Measurements from ENCODE around the gene MKRN2OS. TPM values are rescaled to one million over a fixed set of nuclear protein-coding genes. Genes with fewer than 3 reads are reported as not detected.

The MKRN2OS gene
- total RNA-seq, 1 donor from 2014 or later, result not detected

- Histone ChIP-seq H3K9me3 (no peaks in the 10 kb centered on the region), H3K27ac (no peak overlapping the region), H3K27me3 (no peaks in the 10 kb centered on the region), H3K4me3 (no peak overlapping the region), H3K4me1 (peaks cover 6 to 16% of the 10 kb centered on the region in 2 donors), H3K36me3 (peaks cover 10 to 28% of the 10 kb centered on the region in 2 donors)
- no peak for DNase-seq (ENCODE audit: low spot score in 2 of 2)
- intact Hi-C loops (cut with DNase I), result no loop called here
- TF ChIP-seq CTCF (IDR thresholded peaks at IDR 0.05), result no peak
Observed at GRCh38 chr3:12506201-12506709, 39.0 kb downstream of the MKRN2OS start.

- no peak overlapping the region for H3K4me3 ChIP-seq
- H3K27ac ChIP-seq, result no peak overlapping the region
- peaks cover 0 to 3% of the 10 kb centered on the region in 2 donors for H3K4me1 ChIP-seq
- peaks cover 24 to 45% of the 10 kb centered on the region in 2 donors for H3K36me3 ChIP-seq
- intact Hi-C loops (cut with DNase I), result no loop called here
- no peaks in the 10 kb centered on the region for H3K9me3 ChIP-seq
- no peak for TF ChIP-seq CTCF (IDR thresholded peaks at IDR 0.05)
- H3K27me3 ChIP-seq, result no peaks in the 10 kb centered on the region
- DNase-seq (ENCODE audit: low spot score in 2 of 2), result no peak
Observed at GRCh38 chr3:12503126-12503957, 42.0 kb downstream of the MKRN2OS start.

- Histone ChIP-seq H3K9me3 (no peaks in the 10 kb centered on the region), H3K27me3 (no peaks in the 10 kb centered on the region), H3K4me1 (no peaks in the 10 kb centered on the region), H3K27ac (no peak overlapping the region), H3K4me3 (no peak overlapping the region), H3K36me3 (peaks cover 31 to 60% of the 10 kb centered on the region in 2 donors)
- intact Hi-C loops (cut with DNase I), result no loop called here
- no peak for TF ChIP-seq CTCF (IDR thresholded peaks at IDR 0.05)
- DNase-seq (ENCODE audit: low spot score in 2 of 2), result no peak
Observed at GRCh38 chr3:12501360-12502020, 43.8 kb downstream of the MKRN2OS start.

- intact Hi-C loops (cut with DNase I), result no loop called here
- H3K4me1 ChIP-seq, result no peaks in the 10 kb centered on the region
Observed at GRCh38 chr3:12499474-12499873, 45.8 kb downstream of the MKRN2OS start.

GRCh38 chr3:12496453-12496761 lies 48.9 kb downstream of the MKRN2OS start:
- no peak overlapping the region for H3K27ac ChIP-seq
- intact Hi-C loops (cut with DNase I), result no loop called here
- TF ChIP-seq CTCF (IDR thresholded peaks at IDR 0.05), result no peak
- H3K4me1 ChIP-seq, result no peaks in the 10 kb centered on the region
- DNase-seq (ENCODE audit: low spot score in 2 of 2), result no peak
- peaks cover 30 to 64% of the 10 kb centered on the region in 2 donors for H3K36me3 ChIP-seq
- no peaks in the 10 kb centered on the region for H3K9me3 ChIP-seq
- H3K27me3 ChIP-seq, result no peaks in the 10 kb centered on the region
- no peak overlapping the region for H3K4me3 ChIP-seq

More at GRCh38 chr3:12499474-12499873, 45.8 kb downstream of the MKRN2OS start:
- Histone ChIP-seq H3K36me3 (peaks cover 26 to 69% of the 10 kb centered on the region in 2 donors), H3K4me3 (no peak overlapping the region), H3K9me3 (no peaks in the 10 kb centered on the region), H3K27me3 (no peaks in the 10 kb centered on the region), H3K27ac (no peak overlapping the region)
- TF ChIP-seq CTCF (IDR thresholded peaks at IDR 0.05), result no peak
- DNase-seq (ENCODE audit: low spot score in 2 of 2), result no peak

Data from ascending aorta (tissue), 2 donors.